ENCODE measurements around the gene TAGLN.

DNA sequence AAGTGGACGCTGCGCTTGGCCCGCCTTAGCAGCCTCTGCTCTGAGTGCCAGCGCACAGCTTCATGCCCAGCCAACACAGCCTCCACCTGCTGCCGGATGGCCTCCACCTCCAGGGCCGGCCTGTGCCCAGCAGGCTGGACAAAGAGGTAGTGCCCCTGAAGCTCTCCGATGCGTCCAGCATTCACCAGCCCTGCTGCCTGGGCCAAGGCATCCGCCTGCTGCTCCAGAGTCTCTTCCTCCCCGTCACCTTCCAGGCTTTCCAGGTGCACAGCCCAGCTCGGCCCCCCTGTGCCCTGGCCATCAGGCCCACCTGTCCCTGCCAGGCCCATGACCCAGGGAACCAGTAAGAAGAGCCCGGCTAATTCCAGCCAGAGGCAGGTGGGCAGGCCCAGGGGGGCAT, 30.2 kb downstream of the TAGLN start:
- TF ChIP-seq POLR2A (IDR thresholded peaks at IDR 0.05) (no peak), POLR2AphosphoS5 (IDR thresholded peaks at IDR 0.05) (no peak), CTCF (IDR thresholded peaks at IDR 0.05) (no peak), EP300 (IDR thresholded peaks at IDR 0.05) (no peak)
